Sigmoid colon (tissue), 7 donors: ENCODE data around the gene ARHGAP28. TPM values are rescaled to one million over a fixed set of nuclear protein-coding genes. Genes with fewer than 3 reads are reported as not detected.

ENCODE experiments used
- DNase-seq: peaks from one replicate; pipeline ENCODE4 v3.0.0-alpha.2; 2019
- H3K27ac ChIP-seq, 4 donors: fragments of 200-600 bp; sonication (generic); one replicate each; pipeline ENCODE4 v1.5.1; 2016 to 2019; ENCODE audit warnings: mild to moderate bottlenecking in 1 of 4
- H3K27me3 ChIP-seq, 3 donors: fragments of 200-600 bp; sonication (generic); one replicate each; pipeline ENCODE4 v1.5.1; 2019; ENCODE audit warnings: mild to moderate bottlenecking in 1 of 3
- H3K36me3 ChIP-seq, 4 donors: fragments of 200-600 bp; sonication (generic); one replicate each; pipeline ENCODE4 v1.5.1; 2016 to 2019
- H3K4me1 ChIP-seq, 4 donors: fragments of 200-600 bp; sonication (generic); one replicate each; pipeline ENCODE4 v1.5.1; 2017 to 2019
- H3K4me3 ChIP-seq, 4 donors: fragments of 200-600 bp; sonication (generic); one replicate each; pipeline ENCODE4 v1.5.1; 2017 to 2019; ENCODE audit warnings: mild to moderate bottlenecking in 2 of 4, moderate library complexity in 1 of 4
- H3K9me3 ChIP-seq, 4 donors: fragments of 200-600 bp in 3 of 4; sonication (generic) in 3 of 4; one replicate each; pipeline versions ENCODE4 v1.5.1 to v1.6.1; 2013 to 2019
- EP300 ChIP-seq, 4 donors: sonication (generic); formaldehyde crosslinking; IDR thresholded peaks; one replicate each; pipeline ENCODE4 v1.6.1; 2017; ENCODE audit warnings: antibody characterized with exemption in 4 of 4
- POLR2A ChIP-seq, 2 donors: fragments of 450-650 bp; IDR thresholded peaks; one replicate each; pipeline ENCODE4 v1.6.1; 2016; ENCODE audit warnings: antibody characterized with exemption in 2 of 2, mild to moderate bottlenecking in 2 of 2, moderate library complexity in 2 of 2
- POLR2AphosphoS5 ChIP-seq, 4 donors: sonication (generic); formaldehyde crosslinking; IDR thresholded peaks; one replicate each; pipeline ENCODE4 v1.6.1; 2017; ENCODE audit warnings: antibody characterized with exemption in 4 of 4
- WGBS, 2 donors: extraction: QIAGEN DNeasy Blood & Tissue Kit; methylation state at CpG; one replicate each; pipeline ENCODE4 v1.1.7; 2013; 5-methylcytosine and 5-hydroxymethylcytosine counted together
- intact Hi-C: fragments of 100-400 bp; cut with DNase I; formaldehyde crosslinking; loops from one replicate; pipeline ENCODE4 v1.15.1; 2023
- polyA plus RNA-seq, 3 donors: library from polyadenylated mRNA; stranded (reverse); fragments of 200-250 nt; gene quantifications; one replicate each; pipeline ENCODE4 v1.2.3, GENCODE V29; 2013
- total RNA-seq, 4 donors: library from RNA; depleted of rRNA; stranded (reverse); fragments of >200 nt; gene quantifications; one replicate each; pipeline ENCODE4 v1.1.0, GENCODE V29; 2016
- TF ChIP-seq, protein P1 (sequence below), 4 experiments: fragments of 450-650 bp in 3 of 4; fragments of 200-600 bp in 1 of 4; IDR thresholded peaks; one replicate each; pipeline ENCODE4 v1.5.1; 2016 to 2019; ENCODE audit warnings: antibody characterized with exemption in 4 of 4, mild to moderate bottlenecking in 3 of 4, moderate library complexity in 2 of 4
- donor health status: healthy with polysubstance abuse.
- donor health status: Bipolar disorder and iron deficiency.
- donor health status: healthy.

ARHGAP28 gene
- total and polyA plus RNA-seq, 7 donors, result 0.23 to 13.2 (median 4.3) TPM

DNA sequence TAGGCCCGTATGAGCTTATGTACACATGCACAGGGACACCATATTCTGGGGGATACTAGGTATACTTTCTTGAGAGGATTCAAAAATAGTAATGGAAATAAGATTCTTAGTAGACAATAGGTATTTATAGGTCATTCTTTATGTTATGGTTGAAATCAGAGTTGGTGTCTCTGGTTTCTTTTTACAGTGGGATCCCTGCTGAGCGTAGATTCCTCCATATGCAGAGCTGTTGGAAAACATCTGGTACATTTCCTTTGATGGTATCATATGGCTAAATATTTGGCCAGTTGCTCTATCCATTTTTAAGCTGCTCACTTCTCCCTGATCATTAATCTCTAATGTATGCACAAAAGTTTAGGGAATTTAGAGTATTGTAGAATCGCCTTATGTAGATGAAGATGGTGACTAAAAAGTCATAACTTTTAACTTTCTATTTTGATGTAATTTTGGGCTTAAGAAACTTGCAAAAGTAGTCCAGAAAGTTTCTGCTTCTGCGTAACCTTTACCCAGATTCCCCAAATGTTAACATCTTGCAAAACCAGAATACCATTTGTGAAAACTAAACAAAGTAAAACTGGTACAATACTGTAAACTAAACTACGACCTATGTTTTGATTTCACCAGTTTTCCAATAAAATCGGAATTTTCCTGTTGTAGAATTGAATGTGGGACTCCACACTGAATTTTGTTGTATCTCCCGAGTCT, 5.4 kb downstream of the ARHGAP28 start:
- intact Hi-C loops, result no loop called here
- Histone ChIP-seq H3K4me1 (peaks cover 0 to 9% (median 4%) of the 10 kb centered on the region in 4 donors), H3K4me3 (no peak overlapping the region), H3K27me3 (no peaks in the 10 kb centered on the region), H3K9me3 (no peaks in the 10 kb centered on the region), H3K27ac (peak overlapping the region in 3 of 4 donors; percentile 7 to 43 (median 13)), H3K36me3 (no peaks in the 10 kb centered on the region)
- TF ChIP-seq, protein P1, sequence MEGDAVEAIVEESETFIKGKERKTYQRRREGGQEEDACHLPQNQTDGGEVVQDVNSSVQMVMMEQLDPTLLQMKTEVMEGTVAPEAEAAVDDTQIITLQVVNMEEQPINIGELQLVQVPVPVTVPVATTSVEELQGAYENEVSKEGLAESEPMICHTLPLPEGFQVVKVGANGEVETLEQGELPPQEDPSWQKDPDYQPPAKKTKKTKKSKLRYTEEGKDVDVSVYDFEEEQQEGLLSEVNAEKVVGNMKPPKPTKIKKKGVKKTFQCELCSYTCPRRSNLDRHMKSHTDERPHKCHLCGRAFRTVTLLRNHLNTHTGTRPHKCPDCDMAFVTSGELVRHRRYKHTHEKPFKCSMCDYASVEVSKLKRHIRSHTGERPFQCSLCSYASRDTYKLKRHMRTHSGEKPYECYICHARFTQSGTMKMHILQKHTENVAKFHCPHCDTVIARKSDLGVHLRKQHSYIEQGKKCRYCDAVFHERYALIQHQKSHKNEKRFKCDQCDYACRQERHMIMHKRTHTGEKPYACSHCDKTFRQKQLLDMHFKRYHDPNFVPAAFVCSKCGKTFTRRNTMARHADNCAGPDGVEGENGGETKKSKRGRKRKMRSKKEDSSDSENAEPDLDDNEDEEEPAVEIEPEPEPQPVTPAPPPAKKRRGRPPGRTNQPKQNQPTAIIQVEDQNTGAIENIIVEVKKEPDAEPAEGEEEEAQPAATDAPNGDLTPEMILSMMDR (IDR thresholded peaks at IDR 0.05), result no peak
- no peak for TF ChIP-seq POLR2A (IDR thresholded peaks at IDR 0.05)
- TF ChIP-seq POLR2AphosphoS5 (IDR thresholded peaks at IDR 0.05), result no peak
- TF ChIP-seq EP300 (IDR thresholded peaks at IDR 0.05), result no peak
- DNase-seq, result no peak
- 74 to 79% methylated on average over 7 of the region's 7 CpGs for WGBS, 2 donors

DNA sequence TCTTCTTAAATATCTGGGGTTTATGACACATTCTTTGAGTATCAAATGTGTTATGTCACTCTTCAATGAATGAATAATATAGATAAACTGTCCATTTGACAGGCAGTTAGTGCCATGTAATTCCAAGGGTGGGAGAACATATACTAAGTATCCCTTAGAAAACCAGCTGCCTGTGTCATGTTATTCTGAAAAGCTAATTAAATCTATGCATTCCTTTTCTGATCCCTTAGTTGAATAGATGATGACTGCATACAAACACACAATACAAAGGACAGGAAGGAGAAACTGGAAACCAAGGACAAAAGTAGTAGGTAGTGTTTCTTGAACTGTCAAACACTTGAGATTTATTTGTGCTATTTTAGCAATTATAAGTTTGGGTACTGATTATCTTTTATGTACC, 8.3 kb downstream of the ARHGAP28 start:
- Histone ChIP-seq H3K36me3 (no peaks in the 10 kb centered on the region), H3K4me1 (peaks cover 0 to 12% (median 7%) of the 10 kb centered on the region in 4 donors), H3K9me3 (no peaks in the 10 kb centered on the region), H3K4me3 (no peak overlapping the region), H3K27me3 (no peaks in the 10 kb centered on the region), H3K27ac (no peak overlapping the region)
- TF ChIP-seq EP300 (IDR thresholded peaks at IDR 0.05), result no peak
- intact Hi-C loops, result no loop called here
- no peak for DNase-seq

DNA sequence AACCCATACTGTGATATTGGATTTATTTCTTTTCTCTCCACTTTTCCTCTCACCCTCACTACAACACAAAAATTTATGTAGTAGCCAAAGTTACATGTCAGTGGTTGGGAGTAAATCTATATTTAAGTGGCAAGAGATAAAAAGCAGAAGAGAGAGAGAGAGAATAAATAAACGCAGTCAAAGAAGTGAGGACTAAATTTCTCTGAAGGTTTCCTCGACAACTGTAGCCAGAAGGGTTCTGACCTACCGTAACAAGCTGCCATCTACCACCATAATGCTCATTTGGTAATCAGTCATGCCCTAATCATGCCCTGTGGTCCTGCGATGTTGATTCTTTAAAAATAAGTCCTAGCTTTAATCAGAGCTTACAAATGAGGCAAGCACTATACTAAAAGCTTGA, 9.1 kb downstream of the ARHGAP28 start:
- H3K36me3 ChIP-seq, result no peaks in the 10 kb centered on the region
- no peaks in the 10 kb centered on the region for H3K9me3 ChIP-seq
- peaks cover 0 to 12% (median 7%) of the 10 kb centered on the region in 4 donors for H3K4me1 ChIP-seq
- TF ChIP-seq EP300 (IDR thresholded peaks at IDR 0.05) (no peak), POLR2AphosphoS5 (IDR thresholded peaks at IDR 0.05) (no peak), POLR2A (IDR thresholded peaks at IDR 0.05) (no peak)
- TF ChIP-seq, protein P1 (IDR thresholded peaks at IDR 0.05), result no peak
- intact Hi-C loops, result no loop called here
- DNase-seq, result no peak
- H3K27me3 ChIP-seq, result no peaks in the 10 kb centered on the region
- 85% methylated on average over 4 of the region's 4 CpGs for WGBS, 2 donors
- H3K27ac ChIP-seq, result no peak overlapping the region
- no peak overlapping the region for H3K4me3 ChIP-seq

DNA sequence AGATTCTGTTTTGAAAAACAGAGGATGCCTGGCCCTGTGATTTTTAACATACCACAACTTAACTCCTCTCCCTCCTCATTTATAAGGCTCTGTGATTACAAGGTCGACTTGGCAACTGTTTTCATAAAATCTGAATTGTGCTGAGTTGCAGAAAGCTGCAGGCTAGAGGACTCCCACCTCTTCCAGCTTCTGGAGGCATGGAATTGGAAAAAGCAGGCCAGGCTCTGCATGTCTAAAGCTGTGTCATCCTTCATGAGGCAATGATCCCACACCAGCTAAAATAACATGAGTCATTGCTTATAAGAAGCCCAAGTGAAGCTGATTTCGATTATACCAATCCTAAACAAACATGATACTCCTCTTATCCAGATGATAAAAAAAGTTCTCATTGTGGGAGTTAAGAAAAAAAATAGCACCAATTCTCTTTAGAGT, 11.7 kb downstream of the ARHGAP28 start:
- Histone ChIP-seq H3K9me3 (no peaks in the 10 kb centered on the region), H3K27ac (peak overlapping the region; percentile 4 to 54 (median 50)), H3K36me3 (no peaks in the 10 kb centered on the region), H3K27me3 (no peaks in the 10 kb centered on the region), H3K4me3 (no peak overlapping the region), H3K4me1 (peaks cover 0 to 12% (median 7%) of the 10 kb centered on the region in 4 donors)
- TF ChIP-seq POLR2A (IDR thresholded peaks at IDR 0.05) (no peak), EP300 (IDR thresholded peaks at IDR 0.05) (no peak), POLR2AphosphoS5 (IDR thresholded peaks at IDR 0.05) (no peak)
- TF ChIP-seq, protein P1 (IDR thresholded peaks at IDR 0.05), result no peak
- intact Hi-C loops, result no loop called here
- WGBS, 2 donors, result 14 to 31% methylated on average over 2 of the region's 2 CpGs
- DNase-seq, result no peak

DNA sequence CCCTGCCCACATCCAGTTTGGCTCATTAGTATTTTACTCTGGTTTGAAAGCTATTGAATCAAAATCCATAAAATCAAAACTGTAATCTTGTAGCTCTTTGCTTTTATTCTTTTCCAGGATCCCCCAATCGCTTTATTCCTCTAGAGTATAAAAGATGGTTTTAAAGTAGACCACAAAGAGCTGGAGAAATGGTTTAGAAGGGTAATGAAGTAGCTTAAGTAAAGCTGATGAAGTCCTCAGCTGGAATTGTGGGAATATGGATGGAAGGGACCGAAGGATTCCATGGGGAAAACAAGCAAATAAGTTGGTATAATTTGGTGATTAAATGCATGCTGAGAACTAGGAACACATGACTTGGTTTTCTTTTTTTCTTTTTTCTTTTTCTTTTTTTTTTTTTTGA, 12.3 kb downstream of the ARHGAP28 start:
- 83 to 90% methylated on average over 2 of the region's 2 CpGs for WGBS, 2 donors
- TF ChIP-seq EP300 (IDR thresholded peaks at IDR 0.05) (no peak), POLR2AphosphoS5 (IDR thresholded peaks at IDR 0.05) (no peak), POLR2A (IDR thresholded peaks at IDR 0.05) (no peak)
- TF ChIP-seq, protein P1 (IDR thresholded peaks at IDR 0.05), result no peak
- intact Hi-C loops, result no loop called here
- DNase-seq, result no peak
- Histone ChIP-seq H3K27me3 (no peaks in the 10 kb centered on the region), H3K4me3 (no peak overlapping the region), H3K9me3 (no peaks in the 10 kb centered on the region), H3K4me1 (peaks cover 0 to 12% (median 7%) of the 10 kb centered on the region in 4 donors), H3K27ac (peak overlapping the region; percentile 4 to 54 (median 50)), H3K36me3 (no peaks in the 10 kb centered on the region)
